Suprapubic skin (tissue), 4 donors: ENCODE measurements around the gene ABLIM3. TPM values are rescaled to one million over a fixed set of nuclear protein-coding genes. Genes with fewer than 3 reads are reported as not detected.
A peak's percentile ranks its signal among the peaks of the same experiment; 100 is the strongest.

Source experiments
- DNase-seq, 2 donors: peaks; one replicate each; pipeline ENCODE4 v3.0.0-alpha.2; 2019; ENCODE audit warnings: low spot score in 2 of 2
- H3K27ac ChIP-seq: fragments of 200-600 bp; sonication (generic); one replicate; pipeline ENCODE4 v1.5.1; 2019
- H3K27me3 ChIP-seq: fragments of 200-600 bp; sonication (generic); one replicate; pipeline ENCODE4 v1.5.1; 2019
- H3K36me3 ChIP-seq: fragments of 200-600 bp; sonication (generic); one replicate; pipeline ENCODE4 v1.5.1; 2019
- H3K4me1 ChIP-seq: fragments of 200-600 bp; sonication (generic); one replicate; pipeline ENCODE4 v1.5.1; 2019
- H3K4me3 ChIP-seq: fragments of 200-600 bp; sonication (generic); one replicate; pipeline ENCODE4 v1.5.1; 2019; ENCODE audit warnings: mild to moderate bottlenecking
- H3K9me3 ChIP-seq: fragments of 200-600 bp; sonication (generic); one replicate; pipeline ENCODE4 v1.5.1; 2019
- CTCF ChIP-seq, 2 donors: fragments of 200-600 bp in 1 of 2; fragments of 450-650 bp in 1 of 2; sonication (generic) in 1 of 2; IDR thresholded peaks; one replicate each; pipeline ENCODE4 v1.5.1; 2016 to 2019; ENCODE audit warnings: antibody characterized with exemption in 2 of 2, mild to moderate bottlenecking in 1 of 2, moderate library complexity in 1 of 2
- EP300 ChIP-seq: sonication (generic); formaldehyde crosslinking; IDR thresholded peaks from one replicate; pipeline ENCODE4 v1.6.1; 2017; ENCODE audit warnings: antibody characterized with exemption
- POLR2A ChIP-seq, 2 donors: fragments of 450-650 bp; IDR thresholded peaks; one replicate each; pipeline ENCODE4 v1.6.1; 2017; ENCODE audit warnings: antibody characterized with exemption in 2 of 2, mild to moderate bottlenecking in 2 of 2, moderate library complexity in 2 of 2
- POLR2AphosphoS5 ChIP-seq, 3 donors: sonication (generic); formaldehyde crosslinking; IDR thresholded peaks; one replicate each; pipeline ENCODE4 v1.6.1; 2017; ENCODE audit warnings: antibody characterized with exemption in 3 of 3
- WGBS: methylation state at CpG from one replicate; pipeline ENCODE4 v1.1.5; 2018; 5-methylcytosine and 5-hydroxymethylcytosine counted together
- total RNA-seq, 4 donors: library from RNA; depleted of rRNA; stranded (reverse); fragments of >200 nt; gene quantifications; one replicate each; pipeline ENCODE4 v1.1.0, GENCODE V29; 2016

The ABLIM3 gene
- total RNA-seq, 4 donors from 2014 or later, result 4.7 to 22.6 (median 13.4) TPM

- no peak overlapping the region for H3K27ac ChIP-seq
- H3K4me1 ChIP-seq, result peaks cover 1% of the 10 kb centered on the region
- no peak for DNase-seq
- TF ChIP-seq POLR2AphosphoS5 (IDR thresholded peaks at IDR 0.05) (no peak), CTCF (IDR thresholded peaks at IDR 0.05) (no peak), POLR2A (IDR thresholded peaks at IDR 0.05) (no peak), EP300 (no peak)
- no peaks in the 10 kb centered on the region for H3K36me3 ChIP-seq
- no peaks in the 10 kb centered on the region for H3K27me3 ChIP-seq
- H3K4me3 ChIP-seq, result no peak overlapping the region
- no peaks in the 10 kb centered on the region for H3K9me3 ChIP-seq
Observed at GRCh38 chr5:149166128-149166527, 24.8 kb downstream of the ABLIM3 start.

- no peaks in the 10 kb centered on the region for H3K36me3 ChIP-seq
- no peak for DNase-seq
- no peaks in the 10 kb centered on the region for H3K9me3 ChIP-seq
- no peak overlapping the region for H3K4me3 ChIP-seq
- no peak overlapping the region for H3K27ac ChIP-seq
- peaks cover 3% of the 10 kb centered on the region for H3K4me1 ChIP-seq
- H3K27me3 ChIP-seq, result no peaks in the 10 kb centered on the region
- TF ChIP-seq POLR2AphosphoS5 (IDR thresholded peaks at IDR 0.05) (no peak), EP300 (no peak), POLR2A (IDR thresholded peaks at IDR 0.05) (no peak), CTCF (IDR thresholded peaks at IDR 0.05) (no peak)
Observed at GRCh38 chr5:149166591-149167100, 25.4 kb downstream of the ABLIM3 start.

GRCh38 chr5:149168276-149168906 lies 27.1 kb downstream of the ABLIM3 start:
- peaks cover 16% of the 10 kb centered on the region for H3K4me1 ChIP-seq
- no peak for DNase-seq
- no peak for TF ChIP-seq POLR2AphosphoS5 (IDR thresholded peaks at IDR 0.05)

GRCh38 chr5:149170299-149170698 lies 29.0 kb downstream of the ABLIM3 start:
- no peak overlapping the region for H3K4me3 ChIP-seq
- TF ChIP-seq POLR2A (IDR thresholded peaks at IDR 0.05) (no peak), CTCF (IDR thresholded peaks at IDR 0.05) (no peak), EP300 (no peak), POLR2AphosphoS5 (IDR thresholded peaks at IDR 0.05) (no peak)
- no peaks in the 10 kb centered on the region for H3K27me3 ChIP-seq
- peaks cover 30% of the 10 kb centered on the region for H3K4me1 ChIP-seq
- no peaks in the 10 kb centered on the region for H3K9me3 ChIP-seq
- no peaks in the 10 kb centered on the region for H3K36me3 ChIP-seq
- 54% methylated on average over 3 of the region's 3 CpGs for WGBS
- DNase-seq, result no peak
- H3K27ac ChIP-seq, result no peak overlapping the region

More at GRCh38 chr5:149168276-149168906, 27.1 kb downstream of the ABLIM3 start:
- Histone ChIP-seq H3K36me3 (no peaks in the 10 kb centered on the region), H3K4me3 (no peak overlapping the region), H3K27me3 (no peaks in the 10 kb centered on the region), H3K9me3 (no peaks in the 10 kb centered on the region), H3K27ac (no peak overlapping the region)
- WGBS, result 95% methylated on average over 4 of the region's 4 CpGs

GRCh38 chr5:149172261-149172660 lies 31.0 kb downstream of the ABLIM3 start:
- Histone ChIP-seq H3K36me3 (no peaks in the 10 kb centered on the region), H3K4me3 (no peak overlapping the region), H3K27me3 (no peaks in the 10 kb centered on the region), H3K4me1 (peaks cover 46% of the 10 kb centered on the region), H3K27ac (peak overlapping the region; percentile 69), H3K9me3 (no peaks in the 10 kb centered on the region)
- DNase-seq, result no peak
- TF ChIP-seq CTCF (IDR thresholded peaks at IDR 0.05) (no peak), POLR2AphosphoS5 (IDR thresholded peaks at IDR 0.05) (no peak), EP300 (no peak), POLR2A (IDR thresholded peaks at IDR 0.05) (no peak)
- 52% methylated on average over 4 of the region's 4 CpGs for WGBS
